NCI-H774 (cell line): ENCODE results near the gene TMEM198.

ENCODE experiments used
- DNase-seq: peaks from one replicate; lab custom pipeline; 2025; lab: John Stamatoyannopoulos, UW

The TMEM198 gene

GRCh38 chr2:219545295-219545942 is 1.6 kb downstream of the TMEM198 start:
- DNase-seq, result no peak

GRCh38 chr2:219545943-219546352 is 2.1 kb downstream of the TMEM198 start:
- DNase-seq, result no peak

- no peak for DNase-seq
These were observed 3.8 kb downstream of the TMEM198 start for GRCh38 chr2:219547621-219548020.

GRCh38 chr2:219548990-219549389 is 5.2 kb downstream of the TMEM198 start:
- DNase-seq, result no peak

GRCh38 chr2:219549619-219550018 is 5.8 kb downstream of the TMEM198 start:
- no peak for DNase-seq

GRCh38 chr2:219551441-219552381 is 7.9 kb downstream of the TMEM198 start:
- DNase-seq, result no peak

GRCh38 chr2:219552382-219553167 is 8.7 kb downstream of the TMEM198 start:
- DNase-seq, result peak; percentile 79

GRCh38 chr2:219553168-219553417 is 9.3 kb downstream of the TMEM198 start:
- DNase-seq, result no peak

GRCh38 chr2:219553463-219553963 is 9.7 kb downstream of the TMEM198 start:
- no peak for DNase-seq

GRCh38 chr2:219554350-219554749 is 10.5 kb downstream of the TMEM198 start:
- no peak for DNase-seq

GRCh38 chr2:219555956-219556355 is 12.1 kb downstream of the TMEM198 start:
- DNase-seq, result no peak

- DNase-seq, result no peak
These were observed 12.6 kb downstream of the TMEM198 start for GRCh38 chr2:219556413-219556812.

GRCh38 chr2:219557320-219557719 is 13.5 kb downstream of the TMEM198 start:
- DNase-seq, result no peak

GRCh38 chr2:219557791-219558785 is 14.3 kb downstream of the TMEM198 start:
- no peak for DNase-seq

GRCh38 chr2:219559156-219559915 is 15.5 kb downstream of the TMEM198 start:
- DNase-seq, result no peak

GRCh38 chr2:219560037-219560892 is 16.4 kb downstream of the TMEM198 start:
- no peak for DNase-seq

- no peak for DNase-seq
These were observed 17.0 kb downstream of the TMEM198 start for GRCh38 chr2:219560893-219561178.

- no peak for DNase-seq
These were observed 17.6 kb downstream of the TMEM198 start for GRCh38 chr2:219561179-219562048.
